ENCODE measurements around the gene BDH1. TPM values are rescaled to one million over a fixed set of nuclear protein-coding genes. Genes with fewer than 3 reads are reported as not detected.

Gene BDH1
- polyA plus RNA-seq, 1 donor (not counting 4 experiments of a cell fraction or from before 2014, with no cell fraction given): 30.2 TPM

DNA sequence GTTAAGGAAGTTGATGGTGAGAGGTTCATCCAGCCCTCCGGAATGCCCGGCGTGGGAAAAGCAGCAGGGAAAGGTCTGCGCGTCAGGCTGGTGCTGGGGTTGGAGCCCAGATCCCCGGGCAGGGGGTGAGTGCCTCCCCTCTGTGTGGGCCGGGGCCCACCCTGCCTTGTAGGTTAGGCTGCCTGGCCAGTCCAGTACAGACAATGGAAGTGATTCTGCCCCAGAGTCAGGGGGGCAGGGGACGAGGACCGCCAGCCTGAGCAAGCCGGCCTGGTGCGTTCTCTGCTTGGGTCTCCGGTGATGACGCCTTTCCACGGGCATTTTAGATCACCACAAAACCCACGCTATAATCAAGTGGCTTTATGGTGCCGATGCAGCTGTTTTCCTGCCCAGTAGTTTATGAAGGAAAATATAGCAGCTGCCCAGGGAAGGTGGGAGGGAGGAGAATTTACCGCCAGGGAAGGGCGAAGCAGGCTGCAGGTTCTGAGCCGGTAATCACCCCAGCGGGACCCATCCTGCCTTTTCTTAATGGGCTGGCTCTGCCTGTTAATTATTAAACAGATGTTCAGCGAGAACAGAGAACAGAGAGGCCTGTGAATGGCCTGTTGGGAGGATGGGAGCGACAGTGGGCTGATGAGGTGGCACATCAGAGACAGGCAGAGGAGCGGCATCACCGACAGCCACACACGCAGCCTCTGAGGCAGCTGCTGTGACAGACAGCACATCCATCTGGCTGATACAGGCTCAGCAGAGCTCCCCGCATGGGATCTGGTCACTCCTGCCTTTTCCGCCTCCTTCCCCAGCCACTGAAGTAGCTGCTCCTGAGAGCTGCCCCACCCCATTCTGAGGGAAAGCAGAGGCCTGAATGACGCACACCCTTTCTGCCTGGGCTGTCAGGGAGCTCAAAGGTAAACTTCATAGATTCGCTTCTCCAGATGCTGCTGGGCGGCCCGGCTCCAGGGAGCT is 35.2 kb downstream of the BDH1 start:
- dilution Hi-C loops (cut with MboI; ENCODE audit: extremely low pct_ligation_motif_present, low sequenced_read_pairs): no loop called here
- Histone ChIP-seq H3K36me3 (ENCODE audit: control insufficient read depth in 2 of 2, extremely low read depth in 1 of 2, insufficient read depth in 2 of 2, low read length in 2 of 2) (no peaks in the 10 kb centered on the region), H3K27me3 (ENCODE audit: control insufficient read depth, extremely low read depth, insufficient read depth, low read length) (no peaks in the 10 kb centered on the region), H3K4me2 (ENCODE audit: control insufficient read depth, extremely low read depth, insufficient read depth, low read depth, low read length) (no peak overlapping the region), H3K9me3 (ENCODE audit: control insufficient read depth, low read depth, low read length) (no peaks in the 10 kb centered on the region), H2AFZ (ENCODE audit: control insufficient read depth, low read length) (no peak overlapping the region), H4K20me1 (ENCODE audit: control insufficient read depth, extremely low read depth, insufficient read depth, low read length) (no peaks in the 10 kb centered on the region), H3K9me1 (ENCODE audit: control insufficient read depth, extremely low read depth, insufficient read depth, low read length) (no peaks in the 10 kb centered on the region), H3K4me3 (ENCODE audit: control insufficient read depth in 2 of 3, extremely low read depth in 1 of 3, insufficient read depth in 2 of 3, low read depth in 1 of 3, low read length in 3 of 3) (no peak overlapping the region), H3K79me2 (ENCODE audit: control insufficient read depth, insufficient read depth, low read length) (peaks cover 1% of the 10 kb centered on the region), H3K4me1 (ENCODE audit: control insufficient read depth, extremely low read depth, insufficient read depth, low read length) (peaks cover 14% of the 10 kb centered on the region), H3K9ac (ENCODE audit: control insufficient read depth, extremely low read depth, insufficient read depth, low read length) (no peak overlapping the region), H3K27ac (ENCODE audit: control insufficient read depth, insufficient read depth, low read length) (no peak overlapping the region)
- FAIRE-seq (no peak), DNase-seq (ENCODE audit: low read depth, low spot score) (no peak)
- TF ChIP-seq EZH2 (IDR thresholded peaks at IDR 0.05; ENCODE audit: low read length): no peak
- TF ChIP-seq, protein P1, sequence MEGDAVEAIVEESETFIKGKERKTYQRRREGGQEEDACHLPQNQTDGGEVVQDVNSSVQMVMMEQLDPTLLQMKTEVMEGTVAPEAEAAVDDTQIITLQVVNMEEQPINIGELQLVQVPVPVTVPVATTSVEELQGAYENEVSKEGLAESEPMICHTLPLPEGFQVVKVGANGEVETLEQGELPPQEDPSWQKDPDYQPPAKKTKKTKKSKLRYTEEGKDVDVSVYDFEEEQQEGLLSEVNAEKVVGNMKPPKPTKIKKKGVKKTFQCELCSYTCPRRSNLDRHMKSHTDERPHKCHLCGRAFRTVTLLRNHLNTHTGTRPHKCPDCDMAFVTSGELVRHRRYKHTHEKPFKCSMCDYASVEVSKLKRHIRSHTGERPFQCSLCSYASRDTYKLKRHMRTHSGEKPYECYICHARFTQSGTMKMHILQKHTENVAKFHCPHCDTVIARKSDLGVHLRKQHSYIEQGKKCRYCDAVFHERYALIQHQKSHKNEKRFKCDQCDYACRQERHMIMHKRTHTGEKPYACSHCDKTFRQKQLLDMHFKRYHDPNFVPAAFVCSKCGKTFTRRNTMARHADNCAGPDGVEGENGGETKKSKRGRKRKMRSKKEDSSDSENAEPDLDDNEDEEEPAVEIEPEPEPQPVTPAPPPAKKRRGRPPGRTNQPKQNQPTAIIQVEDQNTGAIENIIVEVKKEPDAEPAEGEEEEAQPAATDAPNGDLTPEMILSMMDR (optimal IDR thresholded peaks at IDR 0.05 in 1 of 3, IDR thresholded peaks at IDR 0.05 in 1 of 3, conservative IDR thresholded peaks at IDR 0.05 in 1 of 3; ENCODE audit: extremely low read depth in 1 of 3, insufficient read depth in 2 of 3, low read length in 3 of 3): no peak

DNA sequence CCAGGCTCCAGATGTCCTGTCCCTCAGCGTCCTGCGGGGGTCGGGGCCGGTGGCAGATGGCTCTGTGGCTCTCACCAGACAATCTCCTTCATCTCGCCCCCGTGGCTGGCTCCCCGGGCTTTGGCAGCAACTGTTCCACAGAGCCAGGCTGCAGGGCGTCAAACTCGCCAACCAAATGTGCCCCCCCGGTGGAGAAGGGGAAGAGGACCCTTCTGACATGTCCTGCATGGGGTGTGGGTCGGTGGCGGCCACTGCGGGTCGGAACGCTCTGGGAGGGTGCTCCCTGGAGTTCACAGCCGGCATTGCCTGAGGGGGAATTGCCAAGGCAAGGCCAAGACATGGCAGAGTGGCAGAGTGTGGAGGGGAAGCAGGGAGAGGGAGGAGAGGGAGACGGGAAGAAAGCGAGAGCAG is 36.0 kb downstream of the BDH1 start:
- no peaks in the 10 kb centered on the region for H4K20me1 ChIP-seq (ENCODE audit: control insufficient read depth, extremely low read depth, insufficient read depth, low read length)
- H3K9me3 ChIP-seq (ENCODE audit: control insufficient read depth, low read depth, low read length): no peaks in the 10 kb centered on the region
- peaks cover 22% of the 10 kb centered on the region for H3K4me1 ChIP-seq (ENCODE audit: control insufficient read depth, extremely low read depth, insufficient read depth, low read length)
- H3K9ac ChIP-seq (ENCODE audit: control insufficient read depth, extremely low read depth, insufficient read depth, low read length): no peak overlapping the region
- no peaks in the 10 kb centered on the region for H3K9me1 ChIP-seq (ENCODE audit: control insufficient read depth, extremely low read depth, insufficient read depth, low read length)
- no peak for TF ChIP-seq EZH2 (IDR thresholded peaks at IDR 0.05; ENCODE audit: low read length)
- TF ChIP-seq, protein P1 (optimal IDR thresholded peaks at IDR 0.05 in 1 of 3, IDR thresholded peaks at IDR 0.05 in 1 of 3, conservative IDR thresholded peaks at IDR 0.05 in 1 of 3; ENCODE audit: extremely low read depth in 1 of 3, insufficient read depth in 2 of 3, low read length in 3 of 3): no peak
- no peaks in the 10 kb centered on the region for H3K36me3 ChIP-seq (ENCODE audit: control insufficient read depth in 2 of 2, extremely low read depth in 1 of 2, insufficient read depth in 2 of 2, low read length in 2 of 2)
- H3K27me3 ChIP-seq (ENCODE audit: control insufficient read depth, extremely low read depth, insufficient read depth, low read length): no peaks in the 10 kb centered on the region
- dilution Hi-C loops (cut with MboI; ENCODE audit: extremely low pct_ligation_motif_present, low sequenced_read_pairs): no loop called here
- no peak for FAIRE-seq
- no peak for DNase-seq (ENCODE audit: low read depth, low spot score)
- H3K79me2 ChIP-seq (ENCODE audit: control insufficient read depth, insufficient read depth, low read length): peaks cover 1% of the 10 kb centered on the region
- no peak overlapping the region for H3K4me2 ChIP-seq (ENCODE audit: control insufficient read depth, extremely low read depth, insufficient read depth, low read depth, low read length)
- no peak overlapping the region for H3K27ac ChIP-seq (ENCODE audit: control insufficient read depth, insufficient read depth, low read length)
- H2AFZ ChIP-seq (ENCODE audit: control insufficient read depth, low read length): no peak overlapping the region
- no peak overlapping the region for H3K4me3 ChIP-seq (ENCODE audit: control insufficient read depth in 2 of 3, extremely low read depth in 1 of 3, insufficient read depth in 2 of 3, low read depth in 1 of 3, low read length in 3 of 3)
